HepG2 (cell line): Measurements from ENCODE around the gene PGPEP1. TPM values are rescaled to one million over a fixed set of nuclear protein-coding genes. Genes with fewer than 3 reads are reported as not detected.

Experiments used
- ATAC-seq: fragments of 200-7000 bp; cut with Tn5 transposase; 3 replicates; pipeline ENCODE4 v1.9.1; 2020; ENCODE audit warnings: mild to moderate bottlenecking, moderate library complexity
- BruUV-seq: library from RNA; stranded (reverse); fragments of 400-500 nt; replicated peaks from 2 replicates; lab custom pipeline; 2021; lab: Mats Ljungman, UMichigan
- CTCF ChIA-PET: fragments of 300-600 bp; formaldehyde crosslinking; extraction: SDS; loops from one replicate; lab custom pipeline; 2021; ENCODE audit warnings: low total read pairs, inconsistent platforms, low intra/inter-chr PET ratio; lab: Yijun Ruan, JAX
- POLR2A ChIA-PET: fragments of 350-600 bp; sonication (Branson Sonifier 250); formaldehyde crosslinking; loops from one replicate; lab custom pipeline; 2020; ENCODE audit warnings: antibody characterized with exemption, inconsistent platforms; lab: Yijun Ruan, JAX
- DNase-seq: peaks from one replicate; pipeline ENCODE4 v3.0.0-alpha.2; 2015; ENCODE audit warnings: low spot score
- FAIRE-seq: peaks from 3 replicates; lab custom pipeline; 2011; peaks lifted over from hg19 to GRCh38; lab: Jason Lieb, UNC
- H2AFZ ChIP-seq: one replicate; pipeline ENCODE4 v1.6.1; 2011; ENCODE audit warnings: low read length, inconsistent platforms
- H3K27ac ChIP-seq: fragments of 300-600 bp; 3 replicates; pipeline ENCODE4 v1.8.0; 2011; ENCODE audit warnings: mixed run types, mild to moderate bottlenecking, mixed read lengths, low read length, inconsistent platforms; ENCODE audit not compliant: insufficient read depth; ENCODE audit errors: extremely low read length
- H3K27me3 ChIP-seq, 2 experiments: fragments of 200-600 bp in 1 of 2; 2 replicates in 1 of 2; 3 replicates in 1 of 2; pipeline versions ENCODE4 v1.6.0 to v1.8.0; 2011; ENCODE audit warnings: low read length in 2 of 2, mild to moderate bottlenecking in 2 of 2, moderate library complexity in 2 of 2, inconsistent platforms in 1 of 2; ENCODE audit not compliant: insufficient read depth in 2 of 2, control insufficient read depth in 1 of 2
- H3K36me3 ChIP-seq, 2 experiments: fragments of 200-600 bp in 1 of 2; replicated peaks in 1 of 2; 2 replicates in 1 of 2; 3 replicates in 1 of 2; pipeline versions ENCODE4 v1.5.1 to v1.8.0; 2011; ENCODE audit warnings: low read length in 2 of 2, inconsistent platforms in 1 of 2; ENCODE audit not compliant: insufficient read depth in 2 of 2, control insufficient read depth in 1 of 2
- H3K4me1 ChIP-seq: 2 replicates; pipeline ENCODE4 v1.5.1; 2012; ENCODE audit warnings: low read length, inconsistent platforms; ENCODE audit not compliant: insufficient read depth
- H3K4me2 ChIP-seq: 2 replicates; pipeline ENCODE4 v1.6.0; 2011; ENCODE audit warnings: low read depth, low read length, inconsistent platforms
- H3K4me3 ChIP-seq, 3 experiments: fragments of 200-600 bp in 1 of 3; sonication (generic), shearing (Covaris generic) in 1 of 3; replicated peaks in 1 of 3; 2 replicates each; pipeline ENCODE4 v1.5.1; 2011 to 2016; ENCODE audit warnings: low read length in 3 of 3, inconsistent platforms in 2 of 3, low read depth in 2 of 3, mild to moderate bottlenecking in 2 of 3, control low read depth in 1 of 3, mixed read lengths in 1 of 3; ENCODE audit not compliant: insufficient read depth in 1 of 3
- H3K79me2 ChIP-seq: one replicate; pipeline ENCODE4 v1.6.1; 2011; ENCODE audit warnings: low read length, inconsistent platforms; ENCODE audit not compliant: insufficient read depth
- H3K9ac ChIP-seq: 2 replicates; pipeline ENCODE4 v1.6.0; 2011; ENCODE audit warnings: mild to moderate bottlenecking, low read depth, low read length, inconsistent platforms; ENCODE audit not compliant: insufficient read depth
- H3K9me3 ChIP-seq: 2 replicates; pipeline ENCODE4 v1.5.1; 2012; ENCODE audit warnings: mild to moderate bottlenecking, low read length
- H4K20me1 ChIP-seq: 2 replicates; pipeline ENCODE4 v1.6.0; 2011; ENCODE audit warnings: inconsistent platforms, mild to moderate bottlenecking, low read length, moderate library complexity; ENCODE audit not compliant: insufficient read depth
- CCAR2 ChIP-seq: fragments of 200-400 bp; formaldehyde crosslinking; optimal IDR thresholded peaks from 2 replicates; pipeline ENCODE3; 2018; ENCODE audit warnings: low read depth, mild to moderate bottlenecking, low read length, moderate library complexity
- GLI4 ChIP-seq: sonication (generic); formaldehyde crosslinking; IDR thresholded peaks from 2 replicates; pipeline ENCODE4 v1.5.1; 2020; ENCODE audit warnings: missing genetic modification reagents, mild to moderate bottlenecking, moderate library complexity, borderline replicate concordance
- HIC2 ChIP-seq: sonication (generic); formaldehyde crosslinking; IDR thresholded peaks from 2 replicates; pipeline ENCODE4 v1.9.0; 2022; ENCODE audit warnings: low read depth, missing genetic modification reagents
- KDM5B ChIP-seq: sonication (generic); formaldehyde crosslinking; IDR thresholded peaks from 2 replicates; pipeline ENCODE4 v1.4.0; 2020; ENCODE audit warnings: missing genetic modification reagents, mild to moderate bottlenecking, borderline replicate concordance
- NR2F6 ChIP-seq, 2 experiments: IDR thresholded peaks; 2 replicates each; pipeline ENCODE4 v1.6.1; 2016; ENCODE audit warnings: antibody characterized with exemption in 1 of 2, mild to moderate bottlenecking in 1 of 2
- PAXIP1 ChIP-seq: sonication (generic); formaldehyde crosslinking; conservative IDR thresholded peaks from 2 replicates; pipeline ENCODE4 v1.4.0; 2020; ENCODE audit warnings: mild to moderate bottlenecking, missing genetic modification reagents, moderate library complexity
- PHF21A ChIP-seq: sonication (generic); formaldehyde crosslinking; IDR thresholded peaks from 2 replicates; pipeline ENCODE4 v1.5.0; 2020; ENCODE audit warnings: mild to moderate bottlenecking, missing genetic modification reagents
- POGZ ChIP-seq: sonication (generic); formaldehyde crosslinking; IDR thresholded peaks from 2 replicates; pipeline ENCODE4 v1.4.0; 2020; ENCODE audit warnings: mild to moderate bottlenecking, missing genetic modification reagents
- SETDB1 ChIP-seq: sonication (generic); formaldehyde crosslinking; IDR thresholded peaks from 2 replicates; pipeline ENCODE4 v1.5.1; 2020; ENCODE audit warnings: missing genetic modification reagents, mild to moderate bottlenecking, borderline replicate concordance
- ZNF883 ChIP-seq: sonication (generic); formaldehyde crosslinking; IDR thresholded peaks from 2 replicates; pipeline ENCODE4 v1.5.1; 2020; ENCODE audit warnings: mild to moderate bottlenecking, missing genetic modification reagents; ENCODE audit errors: not compliant biosample characterization
- WGBS: methylation state at CpG from one replicate; pipeline ENCODE4 v1.1.6; 2017; ENCODE audit warnings: low lambda C conversion rate; 5-methylcytosine and 5-hydroxymethylcytosine counted together
- in situ Hi-C: cut with HindIII; loops from 2 replicates; pipeline ENCODE4 v1.10.0; 2017; ENCODE audit warnings: low pct_unique_long_range_greater_than_20kb; ENCODE audit not compliant: extremely low pct_ligation_motif_present
- intact Hi-C: fragments of 100-400 bp; cut with micrococcal nuclease; formaldehyde crosslinking; loops from one replicate; pipeline ENCODE4 v1.10.0; 2022; ENCODE audit not compliant: unreplicated experiment
- polyA plus RNA-seq, 8 experiments: library from polyadenylated mRNA; depleted of rRNA in 3 of 8; stranded (reverse) in 7 of 8; unstranded in 1 of 8; fragments of >200 nt; fragmentation: Illumina TruSeq in 4 of 8; extraction: Trizol in 4 of 8; gene quantifications; 2 replicates each; pipeline versions ENCODE4 v1.2.1 to v1.2.3, GENCODE V29; 2011 to 2016; ENCODE audit warnings: low read depth in 4 of 8, missing spikeins in 1 of 8, mixed read lengths in 1 of 8; ENCODE audit not compliant: insufficient read depth in 1 of 8
- total RNA-seq, 5 experiments: library from RNA; depleted of rRNA; stranded (reverse); fragments of >200 nt; fragmentation: Illumina TruSeq; extraction: Trizol; gene quantifications; 2 replicates each; pipeline ENCODE4 v1.2.3, GENCODE V29; 2016; ENCODE audit warnings: low read depth in 1 of 5
- TF ChIP-seq, protein P1 (sequence below): sonication (generic); formaldehyde crosslinking; IDR thresholded peaks from 2 replicates; pipeline ENCODE4 v1.5.0; 2020; ENCODE audit warnings: mild to moderate bottlenecking, missing genetic modification reagents
- TF ChIP-seq, protein P2 (sequence below): sonication (generic); formaldehyde crosslinking; IDR thresholded peaks from 2 replicates; pipeline ENCODE4 v1.5.0; 2020; ENCODE audit warnings: mild to moderate bottlenecking, missing genetic modification reagents, moderate library complexity

PGPEP1 gene
- total and polyA plus RNA-seq, 2 of the 13 experiments (the other 11 are each of a cell fraction or from before 2014, with no cell fraction given): 53.1 to 56.6 TPM

- peak; percentile 37; the same call in 1 of the 2 replicates for TF ChIP-seq PAXIP1 (CRISPR knock-in tag)
- TF ChIP-seq POGZ (CRISPR knock-in tag): no peak
- no peak for TF ChIP-seq HIC2
Observed at GRCh38 chr19:18338541-18338940, 1.9 kb upstream of the PGPEP1 start (continued).

GRCh38 chr19:18339723-18340122 lies 675 bp upstream of the PGPEP1 start:
- FAIRE-seq (peak; percentile 15), DNase-seq (no peak), ATAC-seq (no peak)
- in situ Hi-C loops (loop anchor here (10.0 kb wide), 1 partner anchor 65 kb away; no protein-coding TSS in a partner anchor), intact Hi-C loops (loop anchor here (5.0 kb wide), 1 partner anchor 73 kb away; no protein-coding TSS in a partner anchor)
- 23% methylated on average over 4 of the region's 6 CpGs for WGBS
- Histone ChIP-seq H3K4me3 (peak overlapping the region; percentile 76 to 97 (median 89); a peak in 5 of 6 replicates), H3K79me2 (peaks cover 13% of the 10 kb centered on the region), H3K9me3 (no peaks in the 10 kb centered on the region), H3K9ac (peak overlapping the region; percentile 90; the same call in 1 of the 2 replicates), H2AFZ (no peak overlapping the region), H4K20me1 (peaks cover 7% of the 10 kb centered on the region), H3K4me1 (peaks cover 70% of the 10 kb centered on the region), H3K27ac (no peak overlapping the region), H3K27me3 (no peaks in the 10 kb centered on the region), H3K4me2 (peak overlapping the region; percentile 77), H3K36me3 (peaks cover 5 to 26% of the 10 kb centered on the region in 2 experiments; a peak in 3 of 5 replicates)
- ChIA-PET POLR2A (interaction anchor here (1.6 to 5.1 kb wide), 6 partner anchors 12 to 180 kb away, joined by 4 to 36 read pairs (median 20); partner anchors contain the start of genes GDF15 and JUND), CTCF (no interaction called here)
- BruUV-seq: no TSS peak
- 0 out of 2 replicates have a peak, but pooled peaks have one; percentile 12 for TF ChIP-seq KDM5B
- TF ChIP-seq CCAR2: no peak
- TF ChIP-seq, protein P1, sequence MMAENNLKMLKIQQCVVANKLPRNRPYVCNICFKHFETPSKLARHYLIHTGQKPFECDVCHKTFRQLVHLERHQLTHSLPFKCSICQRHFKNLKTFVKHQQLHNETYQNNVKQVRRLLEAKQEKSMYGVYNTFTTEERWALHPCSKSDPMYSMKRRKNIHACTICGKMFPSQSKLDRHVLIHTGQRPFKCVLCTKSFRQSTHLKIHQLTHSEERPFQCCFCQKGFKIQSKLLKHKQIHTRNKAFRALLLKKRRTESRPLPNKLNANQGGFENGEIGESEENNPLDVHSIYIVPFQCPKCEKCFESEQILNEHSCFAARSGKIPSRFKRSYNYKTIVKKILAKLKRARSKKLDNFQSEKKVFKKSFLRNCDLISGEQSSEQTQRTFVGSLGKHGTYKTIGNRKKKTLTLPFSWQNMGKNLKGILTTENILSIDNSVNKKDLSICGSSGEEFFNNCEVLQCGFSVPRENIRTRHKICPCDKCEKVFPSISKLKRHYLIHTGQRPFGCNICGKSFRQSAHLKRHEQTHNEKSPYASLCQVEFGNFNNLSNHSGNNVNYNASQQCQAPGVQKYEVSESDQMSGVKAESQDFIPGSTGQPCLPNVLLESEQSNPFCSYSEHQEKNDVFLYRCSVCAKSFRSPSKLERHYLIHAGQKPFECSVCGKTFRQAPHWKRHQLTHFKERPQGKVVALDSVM (CRISPR knock-in tag): peak; percentile 6; the same call in 1 of the 2 replicates
- no peak for TF ChIP-seq SETDB1 (CRISPR knock-in tag)
- TF ChIP-seq, protein P2, sequence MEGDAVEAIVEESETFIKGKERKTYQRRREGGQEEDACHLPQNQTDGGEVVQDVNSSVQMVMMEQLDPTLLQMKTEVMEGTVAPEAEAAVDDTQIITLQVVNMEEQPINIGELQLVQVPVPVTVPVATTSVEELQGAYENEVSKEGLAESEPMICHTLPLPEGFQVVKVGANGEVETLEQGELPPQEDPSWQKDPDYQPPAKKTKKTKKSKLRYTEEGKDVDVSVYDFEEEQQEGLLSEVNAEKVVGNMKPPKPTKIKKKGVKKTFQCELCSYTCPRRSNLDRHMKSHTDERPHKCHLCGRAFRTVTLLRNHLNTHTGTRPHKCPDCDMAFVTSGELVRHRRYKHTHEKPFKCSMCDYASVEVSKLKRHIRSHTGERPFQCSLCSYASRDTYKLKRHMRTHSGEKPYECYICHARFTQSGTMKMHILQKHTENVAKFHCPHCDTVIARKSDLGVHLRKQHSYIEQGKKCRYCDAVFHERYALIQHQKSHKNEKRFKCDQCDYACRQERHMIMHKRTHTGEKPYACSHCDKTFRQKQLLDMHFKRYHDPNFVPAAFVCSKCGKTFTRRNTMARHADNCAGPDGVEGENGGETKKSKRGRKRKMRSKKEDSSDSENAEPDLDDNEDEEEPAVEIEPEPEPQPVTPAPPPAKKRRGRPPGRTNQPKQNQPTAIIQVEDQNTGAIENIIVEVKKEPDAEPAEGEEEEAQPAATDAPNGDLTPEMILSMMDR (CRISPR knock-in tag): peak; percentile 45
- TF ChIP-seq GLI4: no peak
- no peak for TF ChIP-seq PHF21A (CRISPR knock-in tag)
- TF ChIP-seq ZNF883 (CRISPR knock-in tag): no peak
- TF ChIP-seq NR2F6 (IDR thresholded peaks at IDR 0.05): 0 out of 2 replicates have a peak, but pooled peaks have one; percentile 24
- no peak for TF ChIP-seq NR2F6 (CRISPR knock-in tag; IDR thresholded peaks at IDR 0.05)
